ENCODE results near the gene GREB1L.

GRCh38 chr18:21305621-21306020, 63.6 kb downstream of the GREB1L start:
- TF ChIP-seq CTCF (IDR thresholded peaks at IDR 0.05) (no peak), POLR2A (IDR thresholded peaks at IDR 0.05) (no peak), EP300 (IDR thresholded peaks at IDR 0.05) (no peak)

Data from tibial nerve (tissue), 4 donors.